Kidney epithelial cell (primary cell): ENCODE data around the gene ARHGAP32. TPM values are rescaled to one million over a fixed set of nuclear protein-coding genes. Genes with fewer than 3 reads are reported as not detected.
"Not testable (repeated sequence)": the region's sequence is repeated elsewhere in the genome, so short reads cannot be mapped to it uniquely, and the experiment has no call there.

ENCODE experiments used
- DNase-seq: peaks from one replicate; pipeline ENCODE4 v3.0.0-alpha.2; 2010; ENCODE audit warnings: low read depth
- H3K27me3 ChIP-seq: 2 replicates; pipeline ENCODE4 v1.6.0; 2011; ENCODE audit warnings: low read length; ENCODE audit not compliant: control insufficient read depth, insufficient read depth
- H3K36me3 ChIP-seq: 2 replicates; pipeline ENCODE4 v1.5.1; 2011; ENCODE audit warnings: low read length; ENCODE audit not compliant: control insufficient read depth, insufficient read depth
- H3K4me3 ChIP-seq: 2 replicates; pipeline ENCODE4 v1.5.1; 2011; ENCODE audit warnings: low read depth, mild to moderate bottlenecking, control low read depth, low read length
- total RNA-seq: library from RNA; depleted of rRNA; stranded (reverse); fragments of >200 nt; gene quantifications from 2 replicates; pipeline ENCODE4 v1.2.3, GENCODE V29; 2015
- TF ChIP-seq, protein P1 (sequence below): IDR thresholded peaks from 2 replicates; pipeline ENCODE4 v1.5.1; 2011; ENCODE audit warnings: mild to moderate bottlenecking, moderate library complexity, low read length, control low read depth, inconsistent platforms; ENCODE audit not compliant: insufficient read depth, poor library complexity, severe bottlenecking

The ARHGAP32 gene
- total RNA-seq, 1 donor from 2014 or later, result 15.4 TPM

DNA sequence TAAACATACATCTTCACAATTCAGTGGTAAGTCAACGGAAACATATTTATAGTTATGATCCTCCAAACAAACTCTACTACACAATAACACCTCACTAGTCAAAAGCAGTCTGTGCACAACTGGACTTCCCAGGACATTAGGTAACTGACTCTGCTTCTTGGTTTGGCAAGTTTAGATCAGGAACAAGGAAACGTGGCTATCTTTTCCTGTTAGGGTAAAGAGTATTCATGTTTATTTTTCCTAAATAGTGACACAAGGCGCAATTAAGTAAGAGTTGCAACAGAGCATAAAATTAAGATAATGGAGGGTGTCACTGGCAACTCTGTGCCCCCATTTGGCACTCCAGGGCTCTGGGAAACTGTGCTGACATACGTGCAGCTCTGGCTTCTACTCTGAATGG lies 179.2 kb downstream of the ARHGAP32 start:
- TF ChIP-seq, protein P1, sequence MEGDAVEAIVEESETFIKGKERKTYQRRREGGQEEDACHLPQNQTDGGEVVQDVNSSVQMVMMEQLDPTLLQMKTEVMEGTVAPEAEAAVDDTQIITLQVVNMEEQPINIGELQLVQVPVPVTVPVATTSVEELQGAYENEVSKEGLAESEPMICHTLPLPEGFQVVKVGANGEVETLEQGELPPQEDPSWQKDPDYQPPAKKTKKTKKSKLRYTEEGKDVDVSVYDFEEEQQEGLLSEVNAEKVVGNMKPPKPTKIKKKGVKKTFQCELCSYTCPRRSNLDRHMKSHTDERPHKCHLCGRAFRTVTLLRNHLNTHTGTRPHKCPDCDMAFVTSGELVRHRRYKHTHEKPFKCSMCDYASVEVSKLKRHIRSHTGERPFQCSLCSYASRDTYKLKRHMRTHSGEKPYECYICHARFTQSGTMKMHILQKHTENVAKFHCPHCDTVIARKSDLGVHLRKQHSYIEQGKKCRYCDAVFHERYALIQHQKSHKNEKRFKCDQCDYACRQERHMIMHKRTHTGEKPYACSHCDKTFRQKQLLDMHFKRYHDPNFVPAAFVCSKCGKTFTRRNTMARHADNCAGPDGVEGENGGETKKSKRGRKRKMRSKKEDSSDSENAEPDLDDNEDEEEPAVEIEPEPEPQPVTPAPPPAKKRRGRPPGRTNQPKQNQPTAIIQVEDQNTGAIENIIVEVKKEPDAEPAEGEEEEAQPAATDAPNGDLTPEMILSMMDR, result no peak
- DNase-seq, result no peak
- no peak overlapping the region for H3K4me3 ChIP-seq
- H3K36me3 ChIP-seq, result no peaks in the 10 kb centered on the region
- no peaks in the 10 kb centered on the region for H3K27me3 ChIP-seq

- TF ChIP-seq, protein P1, result no peak
- no peaks in the 10 kb centered on the region for H3K27me3 ChIP-seq
- H3K4me3 ChIP-seq, result no peak overlapping the region
- DNase-seq, result no peak
- H3K36me3 ChIP-seq, result no peaks in the 10 kb centered on the region
Measured at GRCh38 chr11:129006161-129006560, 186.0 kb downstream of the ARHGAP32 start.

DNA sequence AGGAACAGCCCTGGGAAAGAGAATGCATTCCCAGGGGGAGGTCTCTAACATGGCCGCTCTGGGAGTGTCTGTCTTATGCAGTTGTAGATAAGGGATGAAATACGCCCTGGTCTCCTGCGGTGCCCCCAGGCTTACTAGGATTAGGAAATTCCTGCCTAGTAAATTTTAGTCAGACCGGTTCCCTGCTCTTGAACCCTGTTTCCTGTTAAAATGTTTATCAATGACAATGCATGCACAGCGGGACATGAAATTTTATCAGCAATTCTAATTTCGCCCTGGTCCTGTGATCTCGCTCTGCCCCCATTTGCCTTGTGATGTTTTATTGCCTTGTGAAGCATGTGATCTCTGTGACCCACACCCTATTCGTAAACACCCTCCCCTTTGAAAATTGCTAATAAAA lies 193.0 kb downstream of the ARHGAP32 start:
- H3K27me3 ChIP-seq, DNase-seq, H3K4me3 ChIP-seq, H3K36me3 ChIP-seq: not testable (repeated sequence)

- Histone ChIP-seq H3K27me3 (no peaks in the 10 kb centered on the region), H3K36me3 (no peaks in the 10 kb centered on the region), H3K4me3 (no peak overlapping the region)
- DNase-seq, result no peak
- TF ChIP-seq, protein P1, result no peak
Measured at GRCh38 chr11:128988242-128988970, 203.7 kb downstream of the ARHGAP32 start.

GRCh38 chr11:128985880-128986279 lies 206.2 kb downstream of the ARHGAP32 start:
- no peak for DNase-seq
- TF ChIP-seq, protein P1, result no peak
- Histone ChIP-seq H3K4me3 (no peak overlapping the region), H3K27me3 (no peaks in the 10 kb centered on the region), H3K36me3 (no peaks in the 10 kb centered on the region)

DNA sequence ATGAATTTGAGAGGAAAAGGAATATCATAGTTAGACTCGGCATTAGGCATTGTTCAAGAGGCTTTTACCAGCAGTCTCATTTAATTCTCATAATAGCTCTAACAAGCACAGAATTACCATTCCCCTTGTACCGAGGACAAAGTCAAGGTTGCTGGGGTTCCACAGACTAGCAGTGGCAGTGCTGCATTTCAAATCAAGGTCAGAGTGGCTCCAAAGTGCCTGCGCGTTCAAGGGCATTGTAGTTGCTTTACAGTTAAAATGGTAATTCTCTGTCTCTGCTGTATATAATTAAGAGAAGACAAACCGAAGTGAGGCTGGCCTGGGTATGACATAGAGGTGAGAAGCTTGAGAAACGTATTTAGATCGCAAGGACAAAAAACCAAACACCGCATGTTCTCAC lies 209.1 kb downstream of the ARHGAP32 start:
- TF ChIP-seq, protein P1, result no peak
- DNase-seq, result no peak
- Histone ChIP-seq H3K27me3 (no peaks in the 10 kb centered on the region), H3K4me3 (no peak overlapping the region), H3K36me3 (no peaks in the 10 kb centered on the region)
